AG10803 (cell line): ENCODE measurements around the gene NEBL.

Experiments
- DNase-seq: peaks from one replicate; pipeline ENCODE4 v3.0.0; 2010; ENCODE audit warnings: low read depth
- H3K4me3 ChIP-seq: 2 replicates; pipeline ENCODE4 v1.5.1; 2011; ENCODE audit warnings: mild to moderate bottlenecking, low read length, control low read depth
- TF ChIP-seq, protein P1 (sequence below): conservative IDR thresholded peaks from 2 replicates; pipeline ENCODE4 v1.5.1; 2011; ENCODE audit warnings: mild to moderate bottlenecking, low read length, control low read depth, inconsistent platforms

The NEBL gene

DNA sequence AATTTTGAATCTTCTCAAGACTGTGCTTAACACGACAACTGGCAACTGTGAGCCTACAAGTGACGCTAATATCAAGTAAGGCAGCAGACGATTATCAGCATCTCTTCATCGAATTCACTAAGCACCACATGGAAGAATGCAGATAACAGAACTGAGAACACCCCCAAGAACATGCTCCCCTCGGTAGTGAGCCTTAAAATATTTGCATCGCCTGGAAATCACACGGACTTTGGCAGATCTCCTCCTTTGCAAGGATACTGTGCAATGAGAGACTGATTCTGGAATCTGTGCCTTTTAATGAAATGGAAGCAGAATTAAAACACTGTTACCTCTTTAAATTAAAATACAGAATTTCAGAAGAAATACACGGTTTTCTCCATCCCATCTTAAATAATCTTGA is 38.2 kb upstream of the NEBL start:
- DNase-seq = no peak
- no peak overlapping the region for H3K4me3 ChIP-seq
- TF ChIP-seq, protein P1, sequence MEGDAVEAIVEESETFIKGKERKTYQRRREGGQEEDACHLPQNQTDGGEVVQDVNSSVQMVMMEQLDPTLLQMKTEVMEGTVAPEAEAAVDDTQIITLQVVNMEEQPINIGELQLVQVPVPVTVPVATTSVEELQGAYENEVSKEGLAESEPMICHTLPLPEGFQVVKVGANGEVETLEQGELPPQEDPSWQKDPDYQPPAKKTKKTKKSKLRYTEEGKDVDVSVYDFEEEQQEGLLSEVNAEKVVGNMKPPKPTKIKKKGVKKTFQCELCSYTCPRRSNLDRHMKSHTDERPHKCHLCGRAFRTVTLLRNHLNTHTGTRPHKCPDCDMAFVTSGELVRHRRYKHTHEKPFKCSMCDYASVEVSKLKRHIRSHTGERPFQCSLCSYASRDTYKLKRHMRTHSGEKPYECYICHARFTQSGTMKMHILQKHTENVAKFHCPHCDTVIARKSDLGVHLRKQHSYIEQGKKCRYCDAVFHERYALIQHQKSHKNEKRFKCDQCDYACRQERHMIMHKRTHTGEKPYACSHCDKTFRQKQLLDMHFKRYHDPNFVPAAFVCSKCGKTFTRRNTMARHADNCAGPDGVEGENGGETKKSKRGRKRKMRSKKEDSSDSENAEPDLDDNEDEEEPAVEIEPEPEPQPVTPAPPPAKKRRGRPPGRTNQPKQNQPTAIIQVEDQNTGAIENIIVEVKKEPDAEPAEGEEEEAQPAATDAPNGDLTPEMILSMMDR = no peak

DNA sequence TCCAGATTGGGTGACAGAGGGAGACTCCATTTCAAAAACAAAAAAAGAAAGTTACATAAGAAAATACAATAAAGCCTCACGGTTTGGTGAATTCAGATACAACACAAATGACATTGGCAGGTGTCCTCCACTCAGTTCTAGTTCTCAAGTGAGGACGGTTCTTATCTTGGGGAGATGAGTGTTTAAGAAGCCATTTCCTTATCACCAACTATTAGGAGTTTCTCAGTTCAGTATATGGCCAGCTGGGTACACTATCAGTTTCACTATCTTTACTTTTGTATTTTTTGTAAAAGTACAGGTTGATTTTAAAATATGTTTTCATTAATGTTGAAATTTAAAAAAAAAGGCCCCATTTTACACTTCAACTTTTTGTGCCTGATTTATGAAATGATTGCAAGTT is 36.6 kb upstream of the NEBL start:
- DNase-seq = no peak
- H3K4me3 ChIP-seq = no peak overlapping the region
- TF ChIP-seq, protein P1 = no peak

DNA sequence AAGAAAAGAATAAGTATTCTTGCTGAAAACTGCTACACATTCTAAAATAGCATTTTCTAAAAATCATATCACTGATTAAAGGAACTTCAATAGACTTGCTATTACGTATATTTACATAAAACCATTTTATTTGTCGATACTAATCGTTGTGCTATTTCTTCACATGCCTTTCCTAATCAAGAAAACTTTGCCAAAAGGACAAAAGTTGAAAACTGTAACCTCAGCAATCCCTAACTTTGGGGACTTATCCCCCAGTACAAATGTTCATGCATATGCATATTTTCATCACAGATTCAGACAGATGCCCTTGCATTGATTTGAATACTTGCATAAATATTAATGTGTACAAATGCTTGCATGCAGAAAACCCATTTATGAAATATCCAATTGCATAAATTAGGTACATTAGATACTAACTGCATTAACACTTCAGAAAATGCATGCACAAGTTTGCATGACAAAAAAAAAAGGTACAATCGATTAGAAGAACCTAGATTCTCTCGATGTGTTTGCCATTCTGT is 35.6 kb upstream of the NEBL start:
- DNase-seq = no peak
- H3K4me3 ChIP-seq = no peak overlapping the region
- TF ChIP-seq, protein P1 = no peak

DNA sequence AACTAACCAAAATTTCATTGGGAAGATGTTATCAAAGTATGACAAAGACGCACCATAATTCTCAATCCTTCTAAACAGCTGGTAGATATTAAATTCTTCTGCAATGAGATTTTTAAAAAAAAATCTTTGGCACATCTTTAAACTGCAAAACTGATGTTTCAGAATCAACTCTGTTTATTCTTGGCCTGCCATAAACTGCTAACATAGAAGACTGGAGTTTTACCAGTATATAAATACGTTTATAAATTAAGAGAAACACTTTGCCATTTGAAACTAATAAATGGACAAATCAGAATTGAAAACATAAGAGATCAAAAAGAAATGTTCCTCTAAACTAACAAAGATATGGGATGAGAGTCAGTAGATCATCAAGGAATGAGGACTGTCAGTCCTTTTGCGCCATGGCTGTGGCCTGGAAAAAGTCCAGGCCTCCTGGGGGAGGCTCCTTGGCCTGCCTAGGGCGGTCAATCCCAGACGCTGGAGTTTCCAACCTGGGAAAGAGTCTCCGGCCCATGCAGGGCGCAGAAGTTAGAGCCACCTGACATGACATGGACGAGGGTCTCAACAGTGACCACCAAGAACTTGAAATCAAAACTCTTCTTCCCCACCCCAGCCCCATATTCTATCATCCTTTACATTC is 34.2 kb upstream of the NEBL start:
- TF ChIP-seq, protein P1 = no peak
- no peak for DNase-seq
- H3K4me3 ChIP-seq = no peak overlapping the region

DNA sequence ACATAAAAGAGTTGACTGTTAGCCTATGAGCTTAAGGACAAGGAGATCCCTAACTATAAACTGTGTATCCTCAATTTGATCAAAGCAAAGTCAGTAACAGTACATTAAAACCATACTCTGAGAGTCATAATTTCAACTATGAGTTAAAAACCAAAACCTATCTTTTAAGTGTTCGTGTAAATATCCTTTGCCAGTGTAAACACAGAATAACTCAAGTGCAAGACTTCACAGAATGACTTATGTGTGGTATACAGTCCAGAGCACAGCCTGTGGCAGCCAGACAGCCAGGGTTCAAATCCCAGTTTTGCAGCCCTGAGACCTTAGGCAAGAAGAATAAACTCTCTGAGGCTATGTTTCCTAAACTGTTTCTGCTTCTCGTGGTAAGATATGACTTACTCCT is 30.3 kb upstream of the NEBL start:
- DNase-seq = no peak
- H3K4me3 ChIP-seq = no peak overlapping the region
- TF ChIP-seq, protein P1 = no peak

DNA sequence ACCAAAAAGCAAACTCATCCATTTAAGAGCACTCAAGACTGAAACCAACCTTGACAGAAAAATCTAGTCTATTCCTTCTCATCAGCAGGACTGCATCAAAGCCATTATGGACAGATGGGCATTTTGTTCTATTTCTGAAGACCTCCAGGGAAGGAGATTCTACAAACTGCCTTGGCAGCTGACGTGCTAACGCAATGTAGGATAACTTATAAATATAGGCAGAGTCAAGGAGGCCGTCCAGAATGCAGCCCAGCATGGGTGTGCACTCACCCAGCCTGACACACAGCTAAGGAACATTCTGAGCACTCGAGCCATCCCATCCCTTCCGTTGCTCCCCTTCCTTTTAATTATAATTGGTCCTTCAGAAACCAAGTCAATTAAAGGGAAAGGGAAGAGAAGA is 25.3 kb upstream of the NEBL start:
- TF ChIP-seq, protein P1 = no peak
- DNase-seq = no peak
- H3K4me3 ChIP-seq = no peak overlapping the region

DNA sequence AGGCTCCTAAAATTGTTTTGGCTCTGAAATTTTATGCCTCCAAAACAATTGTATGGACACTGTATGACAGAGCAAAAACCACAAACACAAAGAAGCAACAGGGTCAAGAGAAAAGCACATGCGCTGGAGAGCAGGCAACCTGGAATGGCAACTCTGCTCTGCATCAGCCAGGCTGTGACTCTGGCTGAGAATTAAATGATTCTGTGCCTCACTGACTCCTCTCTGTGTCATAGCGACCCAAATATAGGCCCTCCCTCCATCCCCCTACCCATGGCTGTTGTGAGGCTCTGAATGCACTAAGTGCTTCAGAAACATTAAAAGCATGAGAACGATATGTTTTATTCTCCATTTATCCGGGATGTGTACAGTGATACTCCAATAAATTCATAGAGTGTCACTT is 24.9 kb upstream of the NEBL start:
- H3K4me3 ChIP-seq = no peak overlapping the region
- no peak for DNase-seq
- TF ChIP-seq, protein P1 = no peak
